GM18505 (cell line): ENCODE results near the gene EXD2.
"Not testable (repeated sequence)": the region's sequence is repeated elsewhere in the genome, so short reads cannot be mapped to it uniquely, and the experiment has no call there.

Experiments used
- ATAC-seq: cut with Tn5 transposase; IDR thresholded peaks from one replicate; pipeline ENCODE4 v1.9.1; 2021; ENCODE audit not compliant: unreplicated experiment
- POLR2A ChIP-seq: IDR thresholded peaks from 4 replicates; pipeline ENCODE4 v1.6.1; 2011; ENCODE audit warnings: borderline replicate concordance; ENCODE audit not compliant: insufficient read depth, insufficient read length; ENCODE audit errors: extremely low read depth

EXD2 gene

GRCh38 chr14:69191340-69192111, at the start of gene EXD2:
Gene EXD2, plus strand, starts transcription at chr14:69191498. Its CDS starts 17,973 bp downstream, at chr14:69209471.
- no peak for TF ChIP-seq POLR2A
- peak; percentile 83 for ATAC-seq

- ATAC-seq: no peak
- no peak for TF ChIP-seq POLR2A
Measured at GRCh38 chr14:69141550-69141949, 49.7 kb upstream of the EXD2 start.

- TF ChIP-seq POLR2A: no peak
Measured at GRCh38 chr14:69142101-69142500, 49.2 kb upstream of the EXD2 start.

GRCh38 chr14:69149461-69150244, 41.6 kb upstream of the EXD2 start:
- TF ChIP-seq POLR2A: no peak
- no peak for ATAC-seq

More at GRCh38 chr14:69142101-69142500, 49.2 kb upstream of the EXD2 start:
- no peak for ATAC-seq

- no peak for TF ChIP-seq POLR2A
- ATAC-seq: peak; percentile 52
Measured at GRCh38 chr14:69151458-69152180, 39.7 kb upstream of the EXD2 start.

GRCh38 chr14:69152181-69152901, 39.0 kb upstream of the EXD2 start:
- ATAC-seq: peak; percentile 4
- TF ChIP-seq POLR2A: no peak

GRCh38 chr14:69152902-69153151, 38.5 kb upstream of the EXD2 start, which contains the start of gene DCAF5:
Gene DCAF5, minus strand, starts transcription at chr14:69153119. Its CDS starts 141 bp downstream, at chr14:69152978.
- no peak for ATAC-seq
- no peak for TF ChIP-seq POLR2A

- peak; percentile 81 for ATAC-seq
- peak; percentile 70 for TF ChIP-seq POLR2A
Measured at GRCh38 chr14:69153152-69153872, 38.0 kb upstream of the EXD2 start.

GRCh38 chr14:69153873-69154270, 37.4 kb upstream of the EXD2 start:
- ATAC-seq: no peak
- no peak for TF ChIP-seq POLR2A

- no peak for TF ChIP-seq POLR2A
- no peak for ATAC-seq
Measured at GRCh38 chr14:69154779-69155178, 36.5 kb upstream of the EXD2 start.

- no peak for ATAC-seq
- no peak for TF ChIP-seq POLR2A
Measured at GRCh38 chr14:69156224-69156623, 35.1 kb upstream of the EXD2 start.

- TF ChIP-seq POLR2A: no peak
Measured at GRCh38 chr14:69161590-69161989, 29.7 kb upstream of the EXD2 start.

GRCh38 chr14:69165787-69166186, 25.5 kb upstream of the EXD2 start:
- ATAC-seq: not testable (repeated sequence)

More at GRCh38 chr14:69161590-69161989, 29.7 kb upstream of the EXD2 start:
- ATAC-seq: no peak
